SH-SY5Y (cell line): ENCODE data around the gene NAGA.

Experiments
- GATA2 ChIP-seq: IDR thresholded peaks from 2 replicates; pipeline ENCODE4 v1.6.1; 2011; ENCODE audit warnings: mild to moderate bottlenecking, low read depth, low read length
- GATA3 ChIP-seq: IDR thresholded peaks from 2 replicates; pipeline ENCODE4 v1.6.1; 2011; ENCODE audit warnings: low read depth, mild to moderate bottlenecking, low read length, moderate library complexity

GRCh38 chr22:42065438-42066125 is 5.0 kb downstream of the NAGA start:
- TF ChIP-seq GATA2 (no peak), GATA3 (no peak)
